Measurements from ENCODE around the gene NOTO. TPM values are rescaled to one million over a fixed set of nuclear protein-coding genes. Genes with fewer than 3 reads are reported as not detected.

NOTO gene
- total and polyA plus RNA-seq, 3 experiments from 2014 or later = not detected

- no peaks in the 10 kb centered on the region for H3K4me1 ChIP-seq (ENCODE audit: insufficient read depth, low read length)
- DNase-seq = no peak
- H3K36me3 ChIP-seq (ENCODE audit: insufficient read depth, low read length) = peaks cover 20% of the 10 kb centered on the region
- Mint-ChIP-seq H3K36me3 (peaks cover 0 to 55% (median 4%) of the 10 kb centered on the region in 3 donors), H3K4me3 (no peak overlapping the region), H3K9me3 (no peaks in the 10 kb centered on the region), H3K4me1 (peaks cover 0 to 15% (median 2%) of the 10 kb centered on the region in 3 donors), H3K27ac (peak overlapping the region in 2 of 8 donors; percentile 3 to 54), H3K27me3 (peaks cover 0 to 2% of the 10 kb centered on the region in 2 donors)
- POLR2A ChIA-PET = no interaction called here
- H3K9me3 ChIP-seq (ENCODE audit: low read length) = no peaks in the 10 kb centered on the region
- H3K27ac ChIP-seq (ENCODE audit: low read depth, low read length) = no peak overlapping the region
- no peaks in the 10 kb centered on the region for H3K27me3 ChIP-seq (ENCODE audit: insufficient read depth, low read length, poor library complexity, severe bottlenecking)
- no peak overlapping the region for H3K4me3 ChIP-seq (ENCODE audit: low read length)
- CTCF ChIA-PET = interaction anchor here (1.2 kb wide), 1 partner anchor 44 kb away, joined by 6 read pairs; no protein-coding TSS in a partner anchor
Observed at GRCh38 chr2:73256618-73256922, 54.2 kb downstream of the NOTO start.

DNA sequence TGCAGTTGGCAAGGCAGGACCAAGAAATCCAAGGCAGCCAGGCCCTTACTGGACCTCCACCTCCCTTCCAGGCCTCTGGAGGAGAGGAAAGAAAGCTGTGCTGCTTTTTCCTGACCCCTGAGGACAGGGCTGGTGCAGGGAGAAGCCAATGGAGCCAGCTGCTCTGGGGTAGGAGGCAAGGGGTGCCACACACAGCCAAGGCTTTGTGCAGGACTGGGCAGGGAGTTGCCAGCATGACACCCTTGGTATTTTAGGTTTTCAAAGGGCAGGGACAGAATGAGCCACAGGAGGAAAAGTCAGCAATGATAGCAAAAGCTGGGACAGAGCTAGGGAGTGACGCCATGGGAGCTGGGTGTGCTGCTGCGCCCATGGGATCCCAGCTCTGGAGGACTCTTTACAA lies 54.6 kb downstream of the NOTO start:
- Mint-ChIP-seq H3K4me3 (no peak overlapping the region), H3K27me3 (peaks cover 0 to 2% of the 10 kb centered on the region in 2 donors), H3K36me3 (peaks cover 0 to 53% (median 4%) of the 10 kb centered on the region in 3 donors), H3K4me1 (peaks cover 0 to 15% (median 2%) of the 10 kb centered on the region in 3 donors), H3K27ac (peak overlapping the region in 2 of 8 donors; percentile 54 to 73), H3K9me3 (no peaks in the 10 kb centered on the region)
- no peaks in the 10 kb centered on the region for H3K27me3 ChIP-seq (ENCODE audit: insufficient read depth, low read length, poor library complexity, severe bottlenecking)
- POLR2A ChIA-PET = no interaction called here
- H3K9me3 ChIP-seq (ENCODE audit: low read length) = no peaks in the 10 kb centered on the region
- CTCF ChIA-PET = interaction anchor here (0.9 to 1.2 kb wide), 2 partner anchors 24 to 44 kb away, joined by 5 to 6 read pairs; partner anchors contain the start of gene PRADC1
- H3K4me1 ChIP-seq (ENCODE audit: insufficient read depth, low read length) = no peaks in the 10 kb centered on the region
- peaks cover 20% of the 10 kb centered on the region for H3K36me3 ChIP-seq (ENCODE audit: insufficient read depth, low read length)
- H3K4me3 ChIP-seq (ENCODE audit: low read length) = no peak overlapping the region
- no peak overlapping the region for H3K27ac ChIP-seq (ENCODE audit: low read depth, low read length)
- DNase-seq = no peak

GRCh38 chr2:73257425-73258125 lies 55.2 kb downstream of the NOTO start:
- H3K4me3 Mint-ChIP-seq = no peak overlapping the region
- Histone ChIP-seq H3K27ac (ENCODE audit: low read depth, low read length) (no peak overlapping the region), H3K9me3 (ENCODE audit: low read length) (no peaks in the 10 kb centered on the region), H3K27me3 (ENCODE audit: insufficient read depth, low read length, poor library complexity, severe bottlenecking) (no peaks in the 10 kb centered on the region), H3K4me3 (ENCODE audit: low read length) (no peak overlapping the region), H3K36me3 (ENCODE audit: insufficient read depth, low read length) (peaks cover 17% of the 10 kb centered on the region), H3K4me1 (ENCODE audit: insufficient read depth, low read length) (no peaks in the 10 kb centered on the region)
- peaks cover 0 to 2% of the 10 kb centered on the region in 2 donors for H3K27me3 Mint-ChIP-seq
- H3K36me3 Mint-ChIP-seq = peaks cover 0 to 52% (median 4%) of the 10 kb centered on the region in 3 donors
- no peak for DNase-seq
- peak overlapping the region in 3 of 8 donors; percentile 22 to 83 (median 54) for H3K27ac Mint-ChIP-seq
- POLR2A ChIA-PET = interaction anchor here (0.8 kb wide), 1 partner anchor 14 kb away, joined by 3 read pairs; no protein-coding TSS in a partner anchor
- H3K4me1 Mint-ChIP-seq = peaks cover 0 to 15% (median 2%) of the 10 kb centered on the region in 3 donors
- CTCF ChIA-PET = interaction anchor here (0.9 to 2.0 kb wide), 5 partner anchors 11 to 45 kb away, joined by 3 to 6 read pairs (median 5); partner anchors contain the start of gene PRADC1
- H3K9me3 Mint-ChIP-seq = no peaks in the 10 kb centered on the region

- Histone ChIP-seq H3K4me3 (ENCODE audit: low read length) (no peak overlapping the region), H3K4me1 (ENCODE audit: insufficient read depth, low read length) (no peaks in the 10 kb centered on the region), H3K27me3 (ENCODE audit: insufficient read depth, low read length, poor library complexity, severe bottlenecking) (no peaks in the 10 kb centered on the region), H3K36me3 (ENCODE audit: insufficient read depth, low read length) (peaks cover 9% of the 10 kb centered on the region), H3K27ac (ENCODE audit: low read depth, low read length) (no peak overlapping the region), H3K9me3 (ENCODE audit: low read length) (no peaks in the 10 kb centered on the region)
- CTCF ChIA-PET = interaction anchor here (1.0 to 2.0 kb wide), 3 partner anchors 10 to 22 kb away, joined by 3 to 5 read pairs (median 4); no protein-coding TSS in a partner anchor
- Mint-ChIP-seq H3K4me1 (peaks cover 0 to 15% (median 2%) of the 10 kb centered on the region in 3 donors), H3K36me3 (peaks cover 0 to 50% (median 4%) of the 10 kb centered on the region in 3 donors), H3K4me3 (no peak overlapping the region), H3K9me3 (no peaks in the 10 kb centered on the region), H3K27ac (no peak overlapping the region), H3K27me3 (peaks cover 0 to 2% of the 10 kb centered on the region in 2 donors)
- POLR2A ChIA-PET = interaction anchor here (0.8 kb wide), 1 partner anchor 13 kb away, joined by 3 read pairs; no protein-coding TSS in a partner anchor
- no peak for DNase-seq
Observed at GRCh38 chr2:73258186-73258912, 56.0 kb downstream of the NOTO start.

GRCh38 chr2:73258913-73259215 lies 56.5 kb downstream of the NOTO start:
- Mint-ChIP-seq H3K27me3 (peaks cover 0 to 2% of the 10 kb centered on the region in 2 donors), H3K9me3 (no peaks in the 10 kb centered on the region), H3K4me1 (peaks cover 0 to 15% (median 2%) of the 10 kb centered on the region in 3 donors), H3K27ac (peak overlapping the region in 1 of 8 donors; percentile 66), H3K36me3 (peaks cover 0 to 50% (median 4%) of the 10 kb centered on the region in 3 donors), H3K4me3 (no peak overlapping the region)
- Histone ChIP-seq H3K27me3 (ENCODE audit: insufficient read depth, low read length, poor library complexity, severe bottlenecking) (no peaks in the 10 kb centered on the region), H3K4me3 (ENCODE audit: low read length) (no peak overlapping the region), H3K36me3 (ENCODE audit: insufficient read depth, low read length) (peaks cover 6% of the 10 kb centered on the region), H3K27ac (ENCODE audit: low read depth, low read length) (no peak overlapping the region), H3K4me1 (ENCODE audit: insufficient read depth, low read length) (no peaks in the 10 kb centered on the region), H3K9me3 (ENCODE audit: low read length) (no peaks in the 10 kb centered on the region)
- POLR2A ChIA-PET = no interaction called here
- CTCF ChIA-PET = interaction anchor here (2.0 kb wide), 1 partner anchor 23 kb away, joined by 5 read pairs; no protein-coding TSS in a partner anchor
- DNase-seq = no peak

DNA sequence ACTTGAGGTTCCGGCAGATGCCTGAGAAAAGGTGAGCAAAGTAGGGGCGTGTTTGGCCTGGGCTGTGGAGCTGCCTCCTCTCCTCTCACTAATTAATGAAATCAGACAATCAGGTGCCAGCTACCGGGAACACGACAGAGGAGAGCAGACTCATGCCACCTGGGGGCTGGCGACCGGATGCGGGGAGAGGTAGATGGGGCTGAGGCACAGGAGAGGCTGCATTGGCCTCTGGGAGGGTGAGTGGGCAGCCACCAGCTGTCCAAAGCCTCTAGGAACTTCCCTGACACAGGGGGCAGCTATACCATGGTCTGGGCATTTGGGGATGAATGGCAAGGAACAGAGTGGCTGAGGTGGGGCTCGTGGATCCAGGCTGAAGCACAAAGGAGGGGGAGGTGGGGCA lies 56.9 kb downstream of the NOTO start:
- peaks cover 0 to 2% of the 10 kb centered on the region in 2 donors for H3K27me3 Mint-ChIP-seq
- no peak for DNase-seq
- H3K36me3 Mint-ChIP-seq = peaks cover 0 to 50% (median 4%) of the 10 kb centered on the region in 3 donors
- H3K27ac ChIP-seq (ENCODE audit: low read depth, low read length) = no peak overlapping the region
- no peaks in the 10 kb centered on the region for H3K9me3 Mint-ChIP-seq
- H3K4me3 ChIP-seq (ENCODE audit: low read length) = no peak overlapping the region
- no peaks in the 10 kb centered on the region for H3K27me3 ChIP-seq (ENCODE audit: insufficient read depth, low read length, poor library complexity, severe bottlenecking)
- H3K27ac Mint-ChIP-seq = no peak overlapping the region
- no peaks in the 10 kb centered on the region for H3K4me1 ChIP-seq (ENCODE audit: insufficient read depth, low read length)
- peaks cover 0 to 15% (median 2%) of the 10 kb centered on the region in 3 donors for H3K4me1 Mint-ChIP-seq
- POLR2A ChIA-PET = no interaction called here
- no peaks in the 10 kb centered on the region for H3K9me3 ChIP-seq (ENCODE audit: low read length)
- H3K36me3 ChIP-seq (ENCODE audit: insufficient read depth, low read length) = peaks cover 2% of the 10 kb centered on the region
- CTCF ChIA-PET = interaction anchor here (2.0 kb wide), 1 partner anchor 23 kb away, joined by 5 read pairs; no protein-coding TSS in a partner anchor
- no peak overlapping the region for H3K4me3 Mint-ChIP-seq

- Mint-ChIP-seq H3K27ac (peak overlapping the region in 1 of 8 donors; percentile 94), H3K4me3 (no peak overlapping the region), H3K36me3 (peaks cover 0 to 51% (median 4%) of the 10 kb centered on the region in 3 donors), H3K27me3 (peaks cover 0 to 2% of the 10 kb centered on the region in 2 donors), H3K4me1 (peaks cover 0 to 15% (median 2%) of the 10 kb centered on the region in 3 donors), H3K9me3 (no peaks in the 10 kb centered on the region)
- Histone ChIP-seq H3K36me3 (ENCODE audit: insufficient read depth, low read length) (no peaks in the 10 kb centered on the region), H3K4me1 (ENCODE audit: insufficient read depth, low read length) (no peaks in the 10 kb centered on the region), H3K27ac (ENCODE audit: low read depth, low read length) (no peak overlapping the region), H3K4me3 (ENCODE audit: low read length) (no peak overlapping the region), H3K9me3 (ENCODE audit: low read length) (no peaks in the 10 kb centered on the region), H3K27me3 (ENCODE audit: insufficient read depth, low read length, poor library complexity, severe bottlenecking) (no peaks in the 10 kb centered on the region)
- ChIA-PET CTCF (interaction anchor here (2.0 kb wide), 1 partner anchor 24 kb away, joined by 5 read pairs; no protein-coding TSS in a partner anchor), POLR2A (no interaction called here)
- DNase-seq = no peak
Observed at GRCh38 chr2:73259704-73260337, 57.4 kb downstream of the NOTO start.

Data from CD8-positive, alpha-beta memory T cell (primary cell).